Measurements from ENCODE around the gene FADS2. TPM values are rescaled to one million over a fixed set of nuclear protein-coding genes. Genes with fewer than 3 reads are reported as not detected.

The FADS2 gene
- total and polyA plus RNA-seq, 9 of the 15 experiments (the other 6 are each of a cell fraction or from before 2014, with no cell fraction given): 2.9 to 42.8 (median 16.2) TPM

DNA sequence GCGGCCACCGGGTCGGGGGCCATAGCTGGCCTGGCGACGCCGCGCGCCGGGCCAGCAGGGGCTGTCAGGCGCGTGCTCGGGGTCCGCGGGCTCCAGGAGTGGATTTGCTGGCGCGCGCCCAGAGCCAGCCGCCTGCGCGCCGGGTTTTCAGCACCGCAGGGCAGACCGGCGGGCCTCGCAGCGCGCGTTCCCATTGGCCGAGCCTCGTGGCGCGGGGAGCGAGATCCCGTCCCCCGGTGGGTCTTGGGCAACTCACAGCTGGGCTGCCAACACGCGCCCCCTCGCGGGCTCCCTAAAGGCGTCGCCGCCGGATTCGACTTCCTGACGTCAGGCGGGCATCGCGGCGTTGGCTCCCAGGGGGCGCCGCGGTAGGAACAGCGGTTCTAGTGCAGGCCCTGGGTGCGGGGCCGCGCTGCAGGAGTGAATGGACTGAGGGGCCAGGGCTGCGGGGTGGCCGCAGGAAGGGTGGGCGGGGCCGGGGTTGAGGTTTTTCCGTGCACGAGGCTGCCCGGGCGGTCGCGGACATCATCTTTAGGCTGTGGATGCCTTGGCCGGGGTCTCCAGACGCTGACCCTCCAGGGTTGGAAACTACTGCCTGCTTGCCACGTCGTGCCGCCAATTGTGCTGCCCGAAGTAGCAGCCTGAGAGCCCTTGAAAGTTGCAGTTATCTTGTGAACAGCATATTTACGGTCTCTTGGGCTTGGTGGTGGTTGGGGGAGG is 11.2 kb upstream of the FADS2 start, which contains the start of gene FADS1 (continued):
- no peak for TF ChIP-seq SNRNP70 (optimal IDR thresholded peaks at IDR 0.05; ENCODE audit: low read depth, low read length)
- TF ChIP-seq, protein P1, sequence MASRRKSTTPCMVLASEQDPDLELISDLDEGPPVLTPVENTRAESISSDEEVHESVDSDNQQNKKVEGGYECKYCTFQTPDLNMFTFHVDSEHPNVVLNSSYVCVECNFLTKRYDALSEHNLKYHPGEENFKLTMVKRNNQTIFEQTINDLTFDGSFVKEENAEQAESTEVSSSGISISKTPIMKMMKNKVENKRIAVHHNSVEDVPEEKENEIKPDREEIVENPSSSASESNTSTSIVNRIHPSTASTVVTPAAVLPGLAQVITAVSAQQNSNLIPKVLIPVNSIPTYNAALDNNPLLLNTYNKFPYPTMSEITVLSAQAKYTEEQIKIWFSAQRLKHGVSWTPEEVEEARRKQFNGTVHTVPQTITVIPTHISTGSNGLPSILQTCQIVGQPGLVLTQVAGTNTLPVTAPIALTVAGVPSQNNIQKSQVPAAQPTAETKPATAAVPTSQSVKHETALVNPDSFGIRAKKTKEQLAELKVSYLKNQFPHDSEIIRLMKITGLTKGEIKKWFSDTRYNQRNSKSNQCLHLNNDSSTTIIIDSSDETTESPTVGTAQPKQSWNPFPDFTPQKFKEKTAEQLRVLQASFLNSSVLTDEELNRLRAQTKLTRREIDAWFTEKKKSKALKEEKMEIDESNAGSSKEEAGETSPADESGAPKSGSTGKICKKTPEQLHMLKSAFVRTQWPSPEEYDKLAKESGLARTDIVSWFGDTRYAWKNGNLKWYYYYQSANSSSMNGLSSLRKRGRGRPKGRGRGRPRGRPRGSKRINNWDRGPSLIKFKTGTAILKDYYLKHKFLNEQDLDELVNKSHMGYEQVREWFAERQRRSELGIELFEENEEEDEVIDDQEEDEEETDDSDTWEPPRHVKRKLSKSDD (conservative IDR thresholded peaks at IDR 0.05; ENCODE audit: low read length): no peak
- TF ChIP-seq, protein P2, sequence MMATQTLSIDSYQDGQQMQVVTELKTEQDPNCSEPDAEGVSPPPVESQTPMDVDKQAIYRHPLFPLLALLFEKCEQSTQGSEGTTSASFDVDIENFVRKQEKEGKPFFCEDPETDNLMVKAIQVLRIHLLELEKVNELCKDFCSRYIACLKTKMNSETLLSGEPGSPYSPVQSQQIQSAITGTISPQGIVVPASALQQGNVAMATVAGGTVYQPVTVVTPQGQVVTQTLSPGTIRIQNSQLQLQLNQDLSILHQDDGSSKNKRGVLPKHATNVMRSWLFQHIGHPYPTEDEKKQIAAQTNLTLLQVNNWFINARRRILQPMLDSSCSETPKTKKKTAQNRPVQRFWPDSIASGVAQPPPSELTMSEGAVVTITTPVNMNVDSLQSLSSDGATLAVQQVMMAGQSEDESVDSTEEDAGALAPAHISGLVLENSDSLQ (IDR thresholded peaks at IDR 0.05): peak; percentile 13; the same call in 1 of the 2 replicates
- no peak for TF ChIP-seq PREB (CRISPR knock-in tag; IDR thresholded peaks at IDR 0.05)
- peak; percentile 54 to 58; a peak in 2 of 4 replicates for TF ChIP-seq SIN3A (IDR thresholded peaks at IDR 0.05; ENCODE audit: borderline replicate concordance in 2 of 2, control insufficient read depth in 1 of 2, low read depth in 2 of 2, low read length in 2 of 2)
- TF ChIP-seq ZNF561 (CRISPR knock-in tag; conservative IDR thresholded peaks at IDR 0.05): no peak
- TF ChIP-seq EZH2 (IDR thresholded peaks at IDR 0.05; ENCODE audit: borderline replicate concordance, low read depth, low read length): no peak
- TF ChIP-seq BRF1 (IDR thresholded peaks at IDR 0.05; ENCODE audit: borderline replicate concordance, extremely low read depth, insufficient read length): no peak
- TF ChIP-seq TFAP4 (CRISPR knock-in tag; IDR thresholded peaks at IDR 0.05; ENCODE audit: borderline replicate concordance): peak; percentile 100
- TF ChIP-seq RERE (CRISPR knock-in tag; IDR thresholded peaks at IDR 0.05; ENCODE audit: borderline replicate concordance): 0 out of 2 replicates have a peak, but pooled peaks have one; percentile 67
- no peak; the same call in 1 of the 2 replicates for TF ChIP-seq SUPT5H (IDR thresholded peaks at IDR 0.05)
- peak; percentile 60 for TF ChIP-seq KLF16 (IDR thresholded peaks at IDR 0.05)
- peak; percentile 98 for TF ChIP-seq MYNN (IDR thresholded peaks at IDR 0.05)
- TF ChIP-seq MYNN (CRISPR knock-in tag; IDR thresholded peaks at IDR 0.05): no peak
- TF ChIP-seq ZNF224 (CRISPR knock-in tag; IDR thresholded peaks at IDR 0.05): no peak
- peak; percentile 89; the same call in 1 of the 2 replicates for TF ChIP-seq NR3C1 (CRISPR knock-in tag; IDR thresholded peaks at IDR 0.05)
